ENCODE results near the gene ETV2. TPM values are rescaled to one million over a fixed set of nuclear protein-coding genes. Genes with fewer than 3 reads are reported as not detected.

Gene ETV2
- polyA plus RNA-seq, 1 donor from 2014 or later, result 0.58 TPM

DNA sequence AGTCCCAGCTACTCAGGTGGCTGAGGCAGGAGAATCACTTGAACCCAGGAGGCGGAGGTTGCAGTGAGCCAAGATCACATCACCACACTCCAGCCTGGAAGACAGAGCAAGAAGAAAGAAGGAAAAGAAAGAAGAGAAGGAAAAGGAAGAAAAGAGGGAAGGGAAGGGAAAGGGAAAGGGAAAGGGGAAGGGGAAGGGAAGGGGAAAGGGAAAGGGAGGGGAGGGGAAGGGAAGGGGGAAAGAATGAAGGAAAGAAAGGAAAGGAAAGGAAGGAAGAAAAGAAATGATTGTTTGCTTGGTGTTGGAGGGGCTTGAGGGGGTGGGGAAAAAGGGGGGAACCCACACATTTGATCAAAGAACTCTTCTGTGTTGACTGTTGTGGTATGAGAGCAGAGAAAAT, 45.6 kb upstream of the ETV2 start:
- Histone ChIP-seq H3K36me3 (ENCODE audit: insufficient read depth, low read length) (no peaks in the 10 kb centered on the region), H3F3A (ENCODE audit: insufficient read depth, low read length, poor library complexity, severe bottlenecking) (no peaks in the 10 kb centered on the region), H4K20me1 (ENCODE audit: insufficient read depth) (no peaks in the 10 kb centered on the region), H3K27ac (ENCODE audit: low read length) (no peak overlapping the region), H3K4me2 (ENCODE audit: low read length) (no peak overlapping the region), H3K79me2 (replicated peaks; ENCODE audit: insufficient read depth, low read length) (no peaks in the 10 kb centered on the region), H3K27me3 (ENCODE audit: insufficient read depth, low read depth, low read length) (no peaks in the 10 kb centered on the region), H3K9me3 (ENCODE audit: low read length) (no peaks in the 10 kb centered on the region), H3K4me3 (ENCODE audit: low read length) (no peak overlapping the region), H3K9ac (ENCODE audit: low read length) (no peak overlapping the region), H3K9me2 (ENCODE audit: insufficient read depth, low read length) (no peaks in the 10 kb centered on the region), H2AFZ (ENCODE audit: low read depth, low read length) (no peak overlapping the region)
- TF ChIP-seq SMC3 (conservative IDR thresholded peaks at IDR 0.05; ENCODE audit: poor library complexity) (no peak), EZH2 (IDR thresholded peaks at IDR 0.05; ENCODE audit: borderline replicate concordance, insufficient read depth, low read length, poor library complexity, severe bottlenecking) (no peak), POLR2AphosphoS5 (IDR thresholded peaks at IDR 0.05) (no peak)
- TF ChIP-seq, protein P1, sequence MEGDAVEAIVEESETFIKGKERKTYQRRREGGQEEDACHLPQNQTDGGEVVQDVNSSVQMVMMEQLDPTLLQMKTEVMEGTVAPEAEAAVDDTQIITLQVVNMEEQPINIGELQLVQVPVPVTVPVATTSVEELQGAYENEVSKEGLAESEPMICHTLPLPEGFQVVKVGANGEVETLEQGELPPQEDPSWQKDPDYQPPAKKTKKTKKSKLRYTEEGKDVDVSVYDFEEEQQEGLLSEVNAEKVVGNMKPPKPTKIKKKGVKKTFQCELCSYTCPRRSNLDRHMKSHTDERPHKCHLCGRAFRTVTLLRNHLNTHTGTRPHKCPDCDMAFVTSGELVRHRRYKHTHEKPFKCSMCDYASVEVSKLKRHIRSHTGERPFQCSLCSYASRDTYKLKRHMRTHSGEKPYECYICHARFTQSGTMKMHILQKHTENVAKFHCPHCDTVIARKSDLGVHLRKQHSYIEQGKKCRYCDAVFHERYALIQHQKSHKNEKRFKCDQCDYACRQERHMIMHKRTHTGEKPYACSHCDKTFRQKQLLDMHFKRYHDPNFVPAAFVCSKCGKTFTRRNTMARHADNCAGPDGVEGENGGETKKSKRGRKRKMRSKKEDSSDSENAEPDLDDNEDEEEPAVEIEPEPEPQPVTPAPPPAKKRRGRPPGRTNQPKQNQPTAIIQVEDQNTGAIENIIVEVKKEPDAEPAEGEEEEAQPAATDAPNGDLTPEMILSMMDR (IDR thresholded peaks at IDR 0.05; ENCODE audit: poor library complexity, severe bottlenecking), result no peak

- H3K9me2 ChIP-seq (ENCODE audit: insufficient read depth, low read length), result no peaks in the 10 kb centered on the region
- no peak overlapping the region for H3K27ac ChIP-seq (ENCODE audit: low read length)
These were observed 45.1 kb upstream of the ETV2 start for GRCh38 chr19:35596366-35596999.

More at GRCh38 chr19:35596366-35596999, 45.1 kb upstream of the ETV2 start:
- no peak overlapping the region for H3K9ac ChIP-seq (ENCODE audit: low read length)
- no peak overlapping the region for H2AFZ ChIP-seq (ENCODE audit: low read depth, low read length)
- no peak overlapping the region for H3K4me2 ChIP-seq (ENCODE audit: low read length)
- H3F3A ChIP-seq (ENCODE audit: insufficient read depth, low read length, poor library complexity, severe bottlenecking), result no peaks in the 10 kb centered on the region
- TF ChIP-seq EP300 (conservative IDR thresholded peaks at IDR 0.05; ENCODE audit: poor library complexity, severe bottlenecking) (no peak), TAF1 (IDR thresholded peaks at IDR 0.05; ENCODE audit: low read depth) (no peak), RAD21 (conservative IDR thresholded peaks at IDR 0.05) (no peak), SMC3 (conservative IDR thresholded peaks at IDR 0.05; ENCODE audit: poor library complexity) (no peak), EZH2 (IDR thresholded peaks at IDR 0.05; ENCODE audit: borderline replicate concordance, insufficient read depth, low read length, poor library complexity, severe bottlenecking) (no peak), POLR2AphosphoS5 (IDR thresholded peaks at IDR 0.05) (no peak), MXI1 (conservative IDR thresholded peaks at IDR 0.05; ENCODE audit: poor library complexity, severe bottlenecking) (no peak)
- TF ChIP-seq, protein P1 (IDR thresholded peaks at IDR 0.05; ENCODE audit: poor library complexity, severe bottlenecking), result no peak
- TF ChIP-seq, protein P2, sequence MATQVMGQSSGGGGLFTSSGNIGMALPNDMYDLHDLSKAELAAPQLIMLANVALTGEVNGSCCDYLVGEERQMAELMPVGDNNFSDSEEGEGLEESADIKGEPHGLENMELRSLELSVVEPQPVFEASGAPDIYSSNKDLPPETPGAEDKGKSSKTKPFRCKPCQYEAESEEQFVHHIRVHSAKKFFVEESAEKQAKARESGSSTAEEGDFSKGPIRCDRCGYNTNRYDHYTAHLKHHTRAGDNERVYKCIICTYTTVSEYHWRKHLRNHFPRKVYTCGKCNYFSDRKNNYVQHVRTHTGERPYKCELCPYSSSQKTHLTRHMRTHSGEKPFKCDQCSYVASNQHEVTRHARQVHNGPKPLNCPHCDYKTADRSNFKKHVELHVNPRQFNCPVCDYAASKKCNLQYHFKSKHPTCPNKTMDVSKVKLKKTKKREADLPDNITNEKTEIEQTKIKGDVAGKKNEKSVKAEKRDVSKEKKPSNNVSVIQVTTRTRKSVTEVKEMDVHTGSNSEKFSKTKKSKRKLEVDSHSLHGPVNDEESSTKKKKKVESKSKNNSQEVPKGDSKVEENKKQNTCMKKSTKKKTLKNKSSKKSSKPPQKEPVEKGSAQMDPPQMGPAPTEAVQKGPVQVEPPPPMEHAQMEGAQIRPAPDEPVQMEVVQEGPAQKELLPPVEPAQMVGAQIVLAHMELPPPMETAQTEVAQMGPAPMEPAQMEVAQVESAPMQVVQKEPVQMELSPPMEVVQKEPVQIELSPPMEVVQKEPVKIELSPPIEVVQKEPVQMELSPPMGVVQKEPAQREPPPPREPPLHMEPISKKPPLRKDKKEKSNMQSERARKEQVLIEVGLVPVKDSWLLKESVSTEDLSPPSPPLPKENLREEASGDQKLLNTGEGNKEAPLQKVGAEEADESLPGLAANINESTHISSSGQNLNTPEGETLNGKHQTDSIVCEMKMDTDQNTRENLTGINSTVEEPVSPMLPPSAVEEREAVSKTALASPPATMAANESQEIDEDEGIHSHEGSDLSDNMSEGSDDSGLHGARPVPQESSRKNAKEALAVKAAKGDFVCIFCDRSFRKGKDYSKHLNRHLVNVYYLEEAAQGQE (IDR thresholded peaks at IDR 0.05; ENCODE audit: borderline replicate concordance), result no peak
- H3K36me3 ChIP-seq (ENCODE audit: insufficient read depth, low read length), result no peaks in the 10 kb centered on the region
- no peaks in the 10 kb centered on the region for H3K79me2 ChIP-seq (replicated peaks; ENCODE audit: insufficient read depth, low read length)
- H3K4me3 ChIP-seq (ENCODE audit: low read length), result no peak overlapping the region
- H4K20me1 ChIP-seq (ENCODE audit: insufficient read depth), result no peaks in the 10 kb centered on the region
- H3K9me3 ChIP-seq (ENCODE audit: low read length), result no peaks in the 10 kb centered on the region
- H3K27me3 ChIP-seq (ENCODE audit: insufficient read depth, low read depth, low read length), result no peaks in the 10 kb centered on the region
